K562 (cell line): ENCODE results near the gene SLC7A5. TPM values are rescaled to one million over a fixed set of nuclear protein-coding genes. Genes with fewer than 3 reads are reported as not detected.

Source experiments
- ATF1 ChIP-seq, 2 experiments: fragments of 450-650 bp in 1 of 2; IDR thresholded peaks; 2 replicates each; pipeline ENCODE4 v1.6.1; 2016; ENCODE audit warnings: missing compliant biosample characterization in 1 of 2, missing genetic modification characterization in 1 of 2
- CREB1 ChIP-seq, 2 experiments: sonication (generic) in 1 of 2; formaldehyde crosslinking in 1 of 2; IDR thresholded peaks; 2 replicates each; pipeline versions ENCODE4 v1.6.1 to v1.8.0; 2012 to 2022; ENCODE audit warnings: inconsistent platforms in 1 of 2, mild to moderate bottlenecking in 1 of 2, missing genetic modification reagents in 1 of 2, moderate library complexity in 1 of 2
- FOXJ2 ChIP-seq: fragments of 200-800 bp; sonication (Bioruptor generic); IDR thresholded peaks from 2 replicates; pipeline ENCODE4 v1.6.1; 2016; ENCODE audit warnings: missing genetic modification characterization, missing compliant biosample characterization
- HDAC2 ChIP-seq: fragments of 450-650 bp; IDR thresholded peaks from 2 replicates; pipeline ENCODE4 v1.6.1; 2016; ENCODE audit warnings: mild to moderate bottlenecking
- HEY1 ChIP-seq: fragments of 250-450 bp; sonication (Bioruptor Pico); IDR thresholded peaks from 2 replicates; pipeline ENCODE4 v1.5.0; 2020; ENCODE audit warnings: mild to moderate bottlenecking, moderate library complexity, borderline replicate concordance
- JUND ChIP-seq, 2 experiments: IDR thresholded peaks; 2 replicates in 1 of 2; 3 replicates in 1 of 2; pipeline ENCODE4 v1.6.1; 2011; ENCODE audit warnings: borderline replicate concordance in 2 of 2, low read depth in 2 of 2, low read length in 2 of 2, improper control_type of control experiment in 1 of 2, missing biosample characterization in 1 of 2, missing genetic modification characterization in 1 of 2, missing genetic modification reagents in 1 of 2
- L3MBTL2 ChIP-seq: fragments of 450-650 bp; IDR thresholded peaks from 2 replicates; pipeline ENCODE4 v1.6.1; 2016; ENCODE audit warnings: mild to moderate bottlenecking, moderate library complexity
- NR1H2 ChIP-seq: sonication (generic); formaldehyde crosslinking; IDR thresholded peaks from 2 replicates; pipeline ENCODE4 v1.4.0; 2020; ENCODE audit warnings: mild to moderate bottlenecking, missing genetic modification reagents
- PBX2 ChIP-seq, 2 experiments: IDR thresholded peaks in 1 of 2; conservative IDR thresholded peaks in 1 of 2; 2 replicates each; pipeline ENCODE4 v1.6.1; 2016; ENCODE audit warnings: low read depth in 2 of 2, mild to moderate bottlenecking in 1 of 2, missing compliant biosample characterization in 1 of 2, missing genetic modification characterization in 1 of 2, moderate library complexity in 1 of 2
- POLR2H ChIP-seq: IDR thresholded peaks from 2 replicates; pipeline ENCODE4 v1.6.1; 2016; ENCODE audit warnings: missing genetic modification characterization, low read depth, mild to moderate bottlenecking, control low read depth, missing compliant biosample characterization, moderate library complexity
- SAP30 ChIP-seq: fragments of 200-600 bp; sonication (generic); IDR thresholded peaks from 2 replicates; pipeline ENCODE4 v1.6.1; 2012; ENCODE audit warnings: borderline replicate concordance, low read depth, mild to moderate bottlenecking, moderate library complexity, low read length, control low read depth, inconsistent platforms; ENCODE audit not compliant: insufficient read depth, poor library complexity, severe bottlenecking
- SP2 ChIP-seq: IDR thresholded peaks from 2 replicates; pipeline ENCODE4 v1.6.1; 2011; ENCODE audit warnings: mild to moderate bottlenecking, low read depth, low read length, moderate library complexity; ENCODE audit not compliant: poor library complexity, severe bottlenecking; ENCODE audit errors: extremely low read depth
- ZNF134 ChIP-seq: fragments of 250-450 bp; sonication (Bioruptor Pico); conservative IDR thresholded peaks from 2 replicates; pipeline ENCODE4 v1.4.0; 2020
- ZNF324 ChIP-seq: fragments of 250-450 bp; sonication (Bioruptor Pico); IDR thresholded peaks from 2 replicates; pipeline ENCODE4 v1.4.0; 2020; ENCODE audit warnings: mild to moderate bottlenecking
- ZNF444 ChIP-seq: fragments of 250-450 bp; sonication (Bioruptor Pico); IDR thresholded peaks from 2 replicates; pipeline ENCODE4 v1.4.0; 2020; ENCODE audit warnings: mild to moderate bottlenecking, moderate library complexity
- ZZZ3 ChIP-seq: fragments of 450-650 bp; IDR thresholded peaks from 2 replicates; pipeline ENCODE4 v1.6.1; 2016; ENCODE audit warnings: antibody characterized with exemption, mild to moderate bottlenecking, moderate library complexity
- polyA plus RNA-seq, 8 experiments: library from polyadenylated mRNA; depleted of rRNA in 4 of 8; stranded (reverse) in 5 of 8; unstranded in 3 of 8; fragments of >200 nt; fragmentation: Nextera tagmentation in 2 of 8; fragmentation: Illumina TruSeq in 1 of 8; extraction: Ambion mirVana in 2 of 8; extraction: Trizol in 1 of 8; gene quantifications; 2 replicates each; pipeline versions ENCODE4 v1.2.1 to v1.2.3, GENCODE V29; 2011 to 2014; ENCODE audit warnings: inconsistent platforms in 1 of 8, missing spikeins in 1 of 8
- total RNA-seq, 7 experiments: library from RNA; depleted of rRNA in 6 of 7; stranded (reverse); fragments of >200 nt in 6 of 7; fragmentation: Illumina TruSeq in 2 of 7; extraction: Trizol in 2 of 7; gene quantifications; 2 replicates each; pipeline versions ENCODE4 v1.2.1 to v1.2.3, GENCODE V29; 2011 to 2021; ENCODE audit warnings: low replicate concordance in 1 of 7
- TF ChIP-seq, protein P1 (sequence below): sonication (generic); formaldehyde crosslinking; IDR thresholded peaks from 2 replicates; pipeline ENCODE4 v1.8.0; 2023; ENCODE audit warnings: missing genetic modification reagents, mild to moderate bottlenecking, borderline replicate concordance

Gene SLC7A5
- total and polyA plus RNA-seq, 9 of the 15 experiments (the other 6 are each of a cell fraction or from before 2014, with no cell fraction given) = 1.9 to 220 (median 18.6) TPM

GRCh38 chr16:87854053-87854906, 15.0 kb downstream of the SLC7A5 start (continued):
- TF ChIP-seq ZZZ3 (no peak), HDAC2 (peak; percentile 90), POLR2H (tag) (peak; percentile 63), HEY1 (CRISPR knock-in tag) (peak; percentile 28; the same call in 1 of the 2 replicates), CREB1 (IDR thresholded peaks at IDR 0.05) (peak; percentile 85), CREB1 (CRISPR knock-in tag; IDR thresholded peaks at IDR 0.05) (peak; percentile 62), SP2 (no peak), ZNF324 (CRISPR knock-in tag) (0 out of 2 replicates have a peak, but pooled peaks have one; percentile 46), NR1H2 (CRISPR knock-in tag) (no peak), PBX2 (CRISPR knock-in tag; IDR thresholded peaks at IDR 0.05; ENCODE audit: low read depth) (peak; percentile 74), PBX2 (tag; conservative IDR thresholded peaks at IDR 0.05; ENCODE audit: low read depth) (peak; percentile 82), ZNF444 (CRISPR knock-in tag) (no peak), SAP30 (no peak), ATF1 (CRISPR knock-in tag; IDR thresholded peaks at IDR 0.05) (no peak), ATF1 (tag; IDR thresholded peaks at IDR 0.05) (peak; percentile 87), FOXJ2 (tag) (peak; percentile 74), ZNF134 (CRISPR knock-in tag) (peak; percentile 55; the same call in 1 of the 2 replicates), JUND (IDR thresholded peaks at IDR 0.05; ENCODE audit: borderline replicate concordance, low read depth, low read length) (peak; percentile 95), JUND (tag; IDR thresholded peaks at IDR 0.05; ENCODE audit: borderline replicate concordance, low read depth, low read length) (peak; percentile 88; the same call in 1 of the 3 replicates), L3MBTL2 (peak; percentile 35)
- TF ChIP-seq, protein P1, sequence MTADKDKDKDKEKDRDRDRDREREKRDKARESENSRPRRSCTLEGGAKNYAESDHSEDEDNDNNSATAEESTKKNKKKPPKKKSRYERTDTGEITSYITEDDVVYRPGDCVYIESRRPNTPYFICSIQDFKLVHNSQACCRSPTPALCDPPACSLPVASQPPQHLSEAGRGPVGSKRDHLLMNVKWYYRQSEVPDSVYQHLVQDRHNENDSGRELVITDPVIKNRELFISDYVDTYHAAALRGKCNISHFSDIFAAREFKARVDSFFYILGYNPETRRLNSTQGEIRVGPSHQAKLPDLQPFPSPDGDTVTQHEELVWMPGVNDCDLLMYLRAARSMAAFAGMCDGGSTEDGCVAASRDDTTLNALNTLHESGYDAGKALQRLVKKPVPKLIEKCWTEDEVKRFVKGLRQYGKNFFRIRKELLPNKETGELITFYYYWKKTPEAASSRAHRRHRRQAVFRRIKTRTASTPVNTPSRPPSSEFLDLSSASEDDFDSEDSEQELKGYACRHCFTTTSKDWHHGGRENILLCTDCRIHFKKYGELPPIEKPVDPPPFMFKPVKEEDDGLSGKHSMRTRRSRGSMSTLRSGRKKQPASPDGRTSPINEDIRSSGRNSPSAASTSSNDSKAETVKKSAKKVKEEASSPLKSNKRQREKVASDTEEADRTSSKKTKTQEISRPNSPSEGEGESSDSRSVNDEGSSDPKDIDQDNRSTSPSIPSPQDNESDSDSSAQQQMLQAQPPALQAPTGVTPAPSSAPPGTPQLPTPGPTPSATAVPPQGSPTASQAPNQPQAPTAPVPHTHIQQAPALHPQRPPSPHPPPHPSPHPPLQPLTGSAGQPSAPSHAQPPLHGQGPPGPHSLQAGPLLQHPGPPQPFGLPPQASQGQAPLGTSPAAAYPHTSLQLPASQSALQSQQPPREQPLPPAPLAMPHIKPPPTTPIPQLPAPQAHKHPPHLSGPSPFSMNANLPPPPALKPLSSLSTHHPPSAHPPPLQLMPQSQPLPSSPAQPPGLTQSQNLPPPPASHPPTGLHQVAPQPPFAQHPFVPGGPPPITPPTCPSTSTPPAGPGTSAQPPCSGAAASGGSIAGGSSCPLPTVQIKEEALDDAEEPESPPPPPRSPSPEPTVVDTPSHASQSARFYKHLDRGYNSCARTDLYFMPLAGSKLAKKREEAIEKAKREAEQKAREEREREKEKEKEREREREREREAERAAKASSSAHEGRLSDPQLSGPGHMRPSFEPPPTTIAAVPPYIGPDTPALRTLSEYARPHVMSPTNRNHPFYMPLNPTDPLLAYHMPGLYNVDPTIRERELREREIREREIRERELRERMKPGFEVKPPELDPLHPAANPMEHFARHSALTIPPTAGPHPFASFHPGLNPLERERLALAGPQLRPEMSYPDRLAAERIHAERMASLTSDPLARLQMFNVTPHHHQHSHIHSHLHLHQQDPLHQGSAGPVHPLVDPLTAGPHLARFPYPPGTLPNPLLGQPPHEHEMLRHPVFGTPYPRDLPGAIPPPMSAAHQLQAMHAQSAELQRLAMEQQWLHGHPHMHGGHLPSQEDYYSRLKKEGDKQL (CRISPR knock-in tag) = 0 out of 2 replicates have a peak, but pooled peaks have one; percentile 25
